IPS-11a (cell line): ENCODE data around the gene MIDN.
"Not testable (repeated sequence)": the region's sequence is repeated elsewhere in the genome, so short reads cannot be mapped to it uniquely, and the experiment has no call there.

Source experiments
- H3K4me3 ChIP-seq: one replicate; pipeline ENCODE4 v1.5.1; 2013; ENCODE audit warnings: low read depth, low read length, control low read depth

The MIDN gene

GRCh38 chr19:1245494-1246264, 2.7 kb upstream of the MIDN start:
- no peak overlapping the region for H3K4me3 ChIP-seq

GRCh38 chr19:1246265-1247087, 1.9 kb upstream of the MIDN start:
- not testable (repeated sequence) for H3K4me3 ChIP-seq

DNA sequence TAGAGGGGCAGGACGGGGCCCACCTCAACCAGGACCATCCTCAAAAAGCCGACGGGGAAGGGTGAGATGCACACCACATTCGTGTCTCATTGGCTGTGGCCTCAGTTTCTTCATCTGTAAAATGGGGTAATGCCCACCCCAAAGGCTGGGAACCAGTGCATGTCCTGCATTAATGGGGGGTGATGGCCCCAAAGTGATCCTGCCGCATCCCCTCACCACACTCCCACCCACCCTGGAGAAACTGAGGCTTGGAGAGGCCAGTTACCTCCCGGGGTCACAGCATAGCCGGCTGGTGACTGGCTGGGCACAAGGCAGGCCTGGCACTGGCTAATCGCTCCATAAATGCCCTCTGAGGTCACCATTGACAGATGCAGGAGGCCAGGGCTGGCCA, 640 bp upstream of the MIDN start:
- peak overlapping the region; percentile 28 for H3K4me3 ChIP-seq

DNA sequence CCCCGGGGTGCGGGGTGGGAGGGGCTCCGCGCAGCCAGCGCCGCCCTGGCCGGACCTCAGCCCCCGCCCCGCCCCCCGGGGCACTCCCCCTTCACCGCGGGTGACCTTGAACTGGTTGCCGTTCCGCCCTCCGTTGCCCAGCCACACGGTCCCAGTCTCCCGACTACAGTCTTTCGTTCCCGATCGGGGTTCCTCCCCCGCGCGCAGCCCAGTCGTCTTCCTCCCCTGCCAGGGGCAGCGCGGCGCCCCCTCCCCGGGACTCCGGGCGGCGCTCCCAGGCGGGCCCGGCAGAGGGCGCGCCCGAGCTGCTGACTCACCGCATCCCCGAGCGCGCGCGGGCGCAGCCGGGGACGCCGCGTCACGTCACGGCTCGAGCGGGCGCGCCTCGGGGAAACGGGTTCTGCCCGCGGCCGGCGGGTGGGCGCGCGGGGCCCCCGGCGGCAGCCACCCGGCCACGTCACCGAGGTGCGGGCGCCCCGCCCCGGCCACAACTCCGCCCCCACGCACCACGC, 459 bp downstream of the MIDN start:
- H3K4me3 ChIP-seq, result peak overlapping the region; percentile 70

- H3K4me3 ChIP-seq, result peak overlapping the region; percentile 79
Observed at GRCh38 chr19:1249298-1249989, 1.1 kb downstream of the MIDN start.

DNA sequence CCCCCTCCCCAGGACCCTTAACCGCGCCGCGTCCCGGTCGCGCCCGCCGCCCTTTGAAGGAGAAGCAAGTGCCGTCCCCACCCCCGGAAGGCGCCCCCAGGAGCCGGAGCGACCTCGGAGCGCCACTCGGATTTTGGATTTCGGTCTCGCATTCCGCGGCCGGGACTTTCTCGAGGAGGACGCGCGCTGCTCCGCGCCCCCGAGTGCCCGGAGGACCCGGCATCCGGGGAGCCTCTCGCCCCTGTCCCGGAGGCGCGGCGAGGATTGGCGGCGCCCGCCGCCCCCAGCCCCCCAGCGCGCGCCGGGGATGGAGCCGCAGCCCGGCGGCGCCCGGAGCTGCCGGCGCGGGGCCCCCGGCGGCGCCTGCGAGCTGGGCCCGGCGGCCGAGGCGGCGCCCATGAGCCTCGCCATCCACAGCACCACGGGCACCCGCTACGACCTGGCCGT, 1.6 kb downstream of the MIDN start:
- peak overlapping the region; percentile 79 for H3K4me3 ChIP-seq

- peak overlapping the region; percentile 79 for H3K4me3 ChIP-seq
Observed at GRCh38 chr19:1250437-1251260, 2.3 kb downstream of the MIDN start.

- peak overlapping the region; percentile 79 for H3K4me3 ChIP-seq
Observed at GRCh38 chr19:1251330-1252220, 3.2 kb downstream of the MIDN start.

DNA sequence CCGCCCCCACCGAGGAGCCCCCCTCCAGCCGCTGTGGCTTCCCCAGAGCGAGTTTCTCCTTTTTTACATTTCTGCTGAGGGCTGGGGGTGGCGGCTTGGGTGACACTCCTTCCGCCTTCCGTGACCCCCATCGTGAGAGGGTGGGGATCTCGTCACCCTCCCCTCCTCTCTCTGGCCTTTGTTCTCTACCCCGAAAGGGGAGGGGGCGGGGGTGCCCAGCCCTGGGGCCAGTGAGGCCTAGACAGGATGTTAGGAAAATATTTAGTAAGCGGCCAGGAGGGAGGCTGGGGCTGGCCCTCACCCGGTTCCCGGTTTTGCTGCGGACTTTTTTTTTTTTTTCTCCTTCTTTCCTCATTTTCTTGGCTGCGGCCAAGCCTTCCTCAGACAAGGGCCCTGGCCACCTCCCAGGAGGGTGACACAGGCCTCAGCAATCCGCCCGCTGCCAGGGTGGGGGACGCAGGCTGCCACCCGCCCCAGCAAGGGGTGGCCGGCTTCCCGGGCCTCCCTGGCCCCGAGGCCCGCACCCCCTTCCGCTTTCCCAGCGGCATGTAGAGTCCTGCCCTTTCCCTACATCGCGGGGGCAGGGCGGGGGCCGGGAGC, 3.9 kb downstream of the MIDN start:
- no peak overlapping the region for H3K4me3 ChIP-seq

- H3K4me3 ChIP-seq, result no peak overlapping the region
Observed at GRCh38 chr19:1252821-1253513, 4.6 kb downstream of the MIDN start.

GRCh38 chr19:1253514-1254080, 5.2 kb downstream of the MIDN start:
- H3K4me3 ChIP-seq, result no peak overlapping the region

DNA sequence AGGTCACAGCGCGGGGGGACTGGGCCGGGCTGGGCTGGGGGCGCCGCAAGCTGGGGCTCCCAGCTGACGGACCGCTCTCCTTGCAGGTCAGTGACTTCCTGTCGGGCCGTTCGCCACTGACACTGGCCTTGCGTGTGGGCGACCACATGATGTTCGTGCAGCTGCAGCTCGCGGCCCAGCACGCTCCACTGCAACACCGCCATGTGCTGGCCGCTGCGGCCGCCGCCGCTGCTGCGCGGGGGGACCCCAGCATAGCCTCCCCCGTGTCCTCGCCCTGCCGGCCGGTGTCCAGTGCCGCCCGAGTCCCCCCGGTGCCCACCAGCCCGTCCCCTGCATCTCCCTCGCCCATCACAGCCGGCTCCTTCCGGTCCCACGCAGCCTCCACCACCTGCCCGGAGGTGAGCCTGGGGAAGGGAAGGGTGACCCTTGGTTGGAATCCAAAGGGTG, 5.7 kb downstream of the MIDN start:
- H3K4me3 ChIP-seq, result no peak overlapping the region

DNA sequence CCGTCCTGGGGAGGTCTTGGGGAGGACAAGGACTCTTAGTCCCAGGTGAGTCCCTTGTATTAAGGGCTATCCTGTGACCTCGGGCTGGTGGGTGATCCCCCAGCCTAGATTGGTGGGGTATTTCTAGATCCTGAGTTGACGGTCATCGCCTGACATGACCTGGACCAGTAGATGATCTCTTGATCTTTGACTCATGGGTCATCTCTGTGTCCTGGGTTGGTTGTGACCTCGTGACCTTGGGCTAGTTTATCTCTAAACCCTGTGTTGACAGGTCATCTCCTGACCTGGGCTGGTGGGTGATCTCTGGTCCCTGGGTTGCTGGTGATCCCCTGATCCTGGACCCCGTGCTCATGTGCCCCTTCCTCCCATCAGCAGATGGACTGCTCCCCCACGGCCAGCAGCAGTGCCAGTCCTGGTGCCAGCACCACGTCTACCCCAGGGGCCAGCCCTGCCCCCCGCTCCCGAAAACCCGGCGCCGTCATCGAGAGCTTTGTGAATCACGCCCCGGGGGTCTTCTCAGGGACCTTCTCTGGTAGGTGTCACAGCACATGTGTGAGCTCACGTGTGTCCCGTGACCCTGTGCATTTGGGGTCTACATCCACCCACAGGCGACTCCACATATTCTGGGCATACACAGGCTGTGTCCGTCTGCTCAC, 6.3 kb downstream of the MIDN start:
- no peak overlapping the region for H3K4me3 ChIP-seq

GRCh38 chr19:1255186-1256161, 7.1 kb downstream of the MIDN start:
- H3K4me3 ChIP-seq, result no peak overlapping the region

DNA sequence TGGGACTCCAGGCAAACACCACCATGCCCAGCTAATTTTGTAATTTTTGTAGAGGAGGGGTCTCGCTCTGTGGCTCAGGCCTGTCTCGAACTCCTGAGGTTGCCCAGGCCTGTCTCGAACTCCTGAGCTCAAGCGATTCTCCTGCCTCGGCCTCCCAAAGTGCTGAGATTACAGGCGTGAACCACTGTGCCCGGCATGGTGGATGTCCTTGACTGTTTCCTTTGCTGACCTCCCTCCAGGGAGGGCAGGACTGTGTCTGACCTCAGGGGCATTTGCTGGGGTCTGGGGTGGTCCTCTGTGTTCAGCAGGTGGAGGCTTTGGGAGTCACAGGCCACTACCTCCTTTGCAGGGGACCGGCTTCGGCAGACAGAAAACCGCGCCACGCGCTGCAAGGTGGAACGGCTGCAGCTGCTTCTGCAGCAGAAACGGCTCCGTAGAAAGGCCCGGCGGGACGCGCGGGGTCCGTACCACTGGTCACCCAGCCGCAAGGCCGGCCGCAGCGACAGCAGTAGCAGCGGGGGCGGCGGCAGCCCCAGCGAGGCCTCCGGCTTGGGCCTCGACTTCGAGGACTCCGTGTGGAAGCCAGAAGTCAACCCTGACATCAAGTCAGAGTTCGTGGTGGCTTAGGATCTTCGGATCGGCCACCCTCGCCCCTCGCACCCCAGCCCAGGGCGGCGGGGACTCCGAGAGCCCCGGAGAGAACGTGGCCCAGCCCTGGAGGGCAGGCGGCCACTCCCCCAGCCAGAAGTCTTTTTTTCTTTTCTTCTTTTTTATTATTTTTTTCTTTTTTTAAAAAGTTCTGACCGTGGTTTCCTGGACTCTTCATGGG, 8.5 kb downstream of the MIDN start:
- H3K4me3 ChIP-seq, result no peak overlapping the region
